Upper lobe of left lung (tissue), 6 donors: ENCODE data around the gene SOX12. TPM values are rescaled to one million over a fixed set of nuclear protein-coding genes. Genes with fewer than 3 reads are reported as not detected.
A peak's percentile ranks its signal among the peaks of the same experiment; 100 is the strongest.

ENCODE experiments used
- ATAC-seq, 2 donors: fragments of 200-7000 bp; cut with Tn5 transposase; one replicate each; pipeline ENCODE4 v1.9.1; 2022; ENCODE audit warnings: mild to moderate bottlenecking in 2 of 2, moderate library complexity in 2 of 2; ENCODE audit not compliant: low FRiP score in 2 of 2
- DNase-seq, 2 donors: peaks; one replicate each; pipeline ENCODE4 v3.0.0-alpha.2; 2019 to 2020
- H3K27ac ChIP-seq, 4 donors: fragments of 200-600 bp; sonication (generic); one replicate each; pipeline ENCODE4 v1.5.1; 2016 to 2019
- H3K27me3 ChIP-seq, 4 donors: fragments of 200-600 bp; sonication (generic); one replicate each; pipeline ENCODE4 v1.5.1; 2017 to 2019
- H3K36me3 ChIP-seq, 4 donors: fragments of 200-600 bp; sonication (generic); one replicate each; pipeline ENCODE4 v1.5.1; 2016 to 2019
- H3K4me1 ChIP-seq, 4 donors: fragments of 200-600 bp; sonication (generic); one replicate each; pipeline ENCODE4 v1.5.1; 2018 to 2019
- H3K4me3 ChIP-seq, 4 donors: fragments of 200-600 bp; sonication (generic); one replicate each; pipeline ENCODE4 v1.5.1; 2017 to 2019; ENCODE audit warnings: mild to moderate bottlenecking in 2 of 4, moderate library complexity in 1 of 4
- H3K9me3 ChIP-seq, 4 donors: fragments of 200-600 bp; sonication (generic); one replicate each; pipeline ENCODE4 v1.5.1; 2018 to 2019
- EP300 ChIP-seq, 4 donors: sonication (generic); formaldehyde crosslinking; IDR thresholded peaks; one replicate each; pipeline ENCODE4 v1.5.1; 2017; ENCODE audit warnings: antibody characterized with exemption in 4 of 4, control low read depth in 2 of 4
- POLR2A ChIP-seq, 4 donors: fragments of 450-650 bp; IDR thresholded peaks; one replicate each; pipeline ENCODE4 v1.5.1; 2016 to 2017; ENCODE audit warnings: antibody characterized with exemption in 4 of 4, mild to moderate bottlenecking in 2 of 4
- POLR2AphosphoS5 ChIP-seq, 2 donors: sonication (generic); formaldehyde crosslinking; IDR thresholded peaks; one replicate each; pipeline ENCODE4 v1.5.1; 2017; ENCODE audit warnings: antibody characterized with exemption in 2 of 2
- WGBS, 2 donors: methylation state at CpG; one replicate each; pipeline ENCODE4 v1.1.5; 2017 to 2018; 5-methylcytosine and 5-hydroxymethylcytosine counted together
- total RNA-seq, 6 donors: library from RNA; depleted of rRNA in 4 of 6; stranded (reverse); fragments of >200 nt in 4 of 6; gene quantifications; one replicate each; pipeline versions ENCODE4 v1.1.0 to v1.2.1, GENCODE V29; 2016 to 2021
- TF ChIP-seq, protein P1 (sequence below), 6 experiments: fragments of 450-650 bp in 4 of 6; fragments of 200-600 bp in 2 of 6; sonication (generic) in 2 of 6; IDR thresholded peaks; one replicate each; pipeline ENCODE4 v1.5.1; 2016 to 2019; ENCODE audit warnings: antibody characterized with exemption in 6 of 6
- donor health status: DM: no; HTN: no; CAD: no; lungs with moderate emphysema.
- donor health status: DM: no; HTN: yes; CAD: no; lungs with severe emphysema.

The SOX12 gene
- total RNA-seq, 6 donors from 2014 or later = 3.8 to 13.5 (median 7.6) TPM

GRCh38 chr20:288956-289692, 36.2 kb upstream of the SOX12 start:
- H3K36me3 ChIP-seq = no peaks in the 10 kb centered on the region
- no peaks in the 10 kb centered on the region for H3K27me3 ChIP-seq
- H3K27ac ChIP-seq = no peak overlapping the region
- TF ChIP-seq POLR2A (IDR thresholded peaks at IDR 0.05) = no peak
- TF ChIP-seq, protein P1, sequence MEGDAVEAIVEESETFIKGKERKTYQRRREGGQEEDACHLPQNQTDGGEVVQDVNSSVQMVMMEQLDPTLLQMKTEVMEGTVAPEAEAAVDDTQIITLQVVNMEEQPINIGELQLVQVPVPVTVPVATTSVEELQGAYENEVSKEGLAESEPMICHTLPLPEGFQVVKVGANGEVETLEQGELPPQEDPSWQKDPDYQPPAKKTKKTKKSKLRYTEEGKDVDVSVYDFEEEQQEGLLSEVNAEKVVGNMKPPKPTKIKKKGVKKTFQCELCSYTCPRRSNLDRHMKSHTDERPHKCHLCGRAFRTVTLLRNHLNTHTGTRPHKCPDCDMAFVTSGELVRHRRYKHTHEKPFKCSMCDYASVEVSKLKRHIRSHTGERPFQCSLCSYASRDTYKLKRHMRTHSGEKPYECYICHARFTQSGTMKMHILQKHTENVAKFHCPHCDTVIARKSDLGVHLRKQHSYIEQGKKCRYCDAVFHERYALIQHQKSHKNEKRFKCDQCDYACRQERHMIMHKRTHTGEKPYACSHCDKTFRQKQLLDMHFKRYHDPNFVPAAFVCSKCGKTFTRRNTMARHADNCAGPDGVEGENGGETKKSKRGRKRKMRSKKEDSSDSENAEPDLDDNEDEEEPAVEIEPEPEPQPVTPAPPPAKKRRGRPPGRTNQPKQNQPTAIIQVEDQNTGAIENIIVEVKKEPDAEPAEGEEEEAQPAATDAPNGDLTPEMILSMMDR (IDR thresholded peaks at IDR 0.05) = no peak
- TF ChIP-seq EP300 (IDR thresholded peaks at IDR 0.05) = no peak
- TF ChIP-seq POLR2AphosphoS5 (IDR thresholded peaks at IDR 0.05) = no peak
- H3K4me1 ChIP-seq = peaks cover 15 to 23% (median 19%) of the 10 kb centered on the region in 4 donors
- no peaks in the 10 kb centered on the region for H3K9me3 ChIP-seq
- WGBS, 2 donors = 94 to 98% methylated on average over 3 of the region's 3 CpGs
- peak overlapping the region in 3 of 4 donors; percentile 52 to 80 (median 63) for H3K4me3 ChIP-seq
- ATAC-seq (no peak), DNase-seq (no peak)

DNA sequence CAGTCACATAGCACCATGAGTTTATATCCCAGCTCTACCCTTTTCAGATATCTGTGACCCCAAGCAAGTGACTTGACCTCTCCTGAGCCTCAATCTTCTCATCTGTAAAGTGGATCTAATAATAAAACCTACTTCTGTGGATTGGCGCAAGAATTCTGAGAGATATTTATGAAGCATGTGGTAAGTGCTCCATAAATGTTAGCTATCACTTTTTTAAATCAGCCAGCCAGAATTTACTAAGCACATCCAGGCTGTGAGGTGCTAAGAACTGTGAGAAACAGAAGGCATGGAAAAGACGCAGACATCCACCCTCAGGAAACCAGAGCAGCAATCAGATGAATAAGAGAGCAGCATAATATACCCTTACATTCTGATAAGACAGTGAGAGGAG, 35.7 kb upstream of the SOX12 start:
- no peaks in the 10 kb centered on the region for H3K36me3 ChIP-seq
- H3K27ac ChIP-seq = peak overlapping the region; percentile 73 to 88 (median 84)
- ATAC-seq = no peak
- no peak for DNase-seq
- H3K27me3 ChIP-seq = no peaks in the 10 kb centered on the region
- 36 to 45% methylated on average over 2 of the region's 2 CpGs for WGBS, 2 donors
- peak overlapping the region; percentile 52 to 80 (median 59) for H3K4me3 ChIP-seq
- peaks cover 15 to 23% (median 19%) of the 10 kb centered on the region in 4 donors for H3K4me1 ChIP-seq
- H3K9me3 ChIP-seq = no peaks in the 10 kb centered on the region
- TF ChIP-seq POLR2AphosphoS5 (IDR thresholded peaks at IDR 0.05) (no peak), EP300 (IDR thresholded peaks at IDR 0.05) (no peak), POLR2A (IDR thresholded peaks at IDR 0.05) (no peak)
- TF ChIP-seq, protein P1 (IDR thresholded peaks at IDR 0.05) = no peak

- Histone ChIP-seq H3K27me3 (no peaks in the 10 kb centered on the region), H3K36me3 (no peaks in the 10 kb centered on the region), H3K9me3 (no peaks in the 10 kb centered on the region), H3K4me1 (peaks cover 15 to 23% (median 19%) of the 10 kb centered on the region in 4 donors), H3K27ac (peak within 1 kb of the TSS; percentile 73 to 88 (median 84)), H3K4me3 (peak within 1 kb of the TSS; percentile 52 to 80 (median 59))
- DNase-seq (peak; percentile 92 to 98), ATAC-seq (peak; percentile 96 to 98)
- WGBS, 2 donors = 0 to 1% methylated on average over 43 of the region's 43 CpGs
- TF ChIP-seq EP300 (IDR thresholded peaks at IDR 0.05) (no peak), POLR2A (IDR thresholded peaks at IDR 0.05) (peak in 2 of 4 donors; percentile 13 to 27), POLR2AphosphoS5 (IDR thresholded peaks at IDR 0.05) (no peak)
- TF ChIP-seq, protein P1 (IDR thresholded peaks at IDR 0.05) = peak in 5 of 6 experiments; percentile 14 to 58 (median 34)
Observed at GRCh38 chr20:290084-290831, 35.1 kb upstream of the SOX12 start, which contains the start of gene C20orf96. Gene C20orf96 (minus strand): TSS chr20:290750. CDS start chr20:290610, 140 bp downstream.

- Histone ChIP-seq H3K36me3 (no peaks in the 10 kb centered on the region), H3K9me3 (no peaks in the 10 kb centered on the region), H3K4me1 (peaks cover 26 to 43% (median 30%) of the 10 kb centered on the region in 4 donors), H3K4me3 (no peak overlapping the region), H3K27ac (no peak overlapping the region), H3K27me3 (no peaks in the 10 kb centered on the region)
- TF ChIP-seq POLR2A (IDR thresholded peaks at IDR 0.05) = no peak
- no peak for TF ChIP-seq POLR2AphosphoS5 (IDR thresholded peaks at IDR 0.05)
- no peak for TF ChIP-seq EP300 (IDR thresholded peaks at IDR 0.05)
- TF ChIP-seq, protein P1 (IDR thresholded peaks at IDR 0.05) = no peak
- DNase-seq (no peak), ATAC-seq (no peak)
- WGBS, 2 donors = 90 to 97% methylated on average over 5 of the region's 5 CpGs
Observed at GRCh38 chr20:294602-295001, 30.8 kb upstream of the SOX12 start.
